ENCODE data around the gene PLCB2.

GRCh38 chr15:40287505-40287904, 20.2 kb downstream of the PLCB2 start:
- no peak for TF ChIP-seq CTCF (IDR thresholded peaks at IDR 0.05)
- no peak for TF ChIP-seq EZH2phosphoT487 (IDR thresholded peaks at IDR 0.05)
- no peak for TF ChIP-seq EZH2 (IDR thresholded peaks at IDR 0.05)

Measured in neural progenitor cell (in vitro differentiated cells).